Choroid plexus epithelial cell (primary cell): ENCODE data around the gene KCNQ1.
A peak's percentile ranks its signal among the peaks of the same experiment; 100 is the strongest.

Experiments
- DNase-seq: peaks from one replicate; pipeline ENCODE4 v3.0.0-alpha.2; 2010; ENCODE audit warnings: low read depth
- H3K4me3 ChIP-seq: 2 replicates; pipeline ENCODE4 v1.5.1; 2011; ENCODE audit warnings: low read depth, mild to moderate bottlenecking, control low read depth, low read length, moderate library complexity
- TF ChIP-seq, protein P1 (sequence below): conservative IDR thresholded peaks from 2 replicates; pipeline ENCODE4 v1.5.1; 2011; ENCODE audit warnings: low read depth, mild to moderate bottlenecking, control low read depth, inconsistent platforms, low read length, moderate library complexity

Gene KCNQ1

DNA sequence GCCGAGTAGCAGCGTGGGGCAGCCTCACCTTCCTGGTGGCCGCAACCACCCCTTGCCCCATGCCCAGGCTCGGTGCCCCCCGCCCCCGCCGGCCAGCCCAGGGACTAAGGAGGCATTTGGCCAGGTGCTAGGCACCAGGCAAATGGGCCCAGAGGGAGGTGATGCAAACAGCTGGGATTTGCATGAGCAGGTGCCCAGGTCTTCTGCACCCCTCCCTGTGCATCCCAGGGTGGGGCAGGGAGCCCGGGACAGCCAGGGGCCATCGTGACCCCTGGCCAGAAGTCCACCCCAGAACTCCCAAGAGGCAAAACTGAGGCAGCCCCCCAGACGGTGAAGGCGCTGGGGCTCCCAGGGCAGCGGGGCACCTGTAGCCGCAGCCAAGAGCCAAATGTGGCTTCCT lies 18.6 kb upstream of the KCNQ1 start:
- H3K4me3 ChIP-seq = no peak overlapping the region
- TF ChIP-seq, protein P1, sequence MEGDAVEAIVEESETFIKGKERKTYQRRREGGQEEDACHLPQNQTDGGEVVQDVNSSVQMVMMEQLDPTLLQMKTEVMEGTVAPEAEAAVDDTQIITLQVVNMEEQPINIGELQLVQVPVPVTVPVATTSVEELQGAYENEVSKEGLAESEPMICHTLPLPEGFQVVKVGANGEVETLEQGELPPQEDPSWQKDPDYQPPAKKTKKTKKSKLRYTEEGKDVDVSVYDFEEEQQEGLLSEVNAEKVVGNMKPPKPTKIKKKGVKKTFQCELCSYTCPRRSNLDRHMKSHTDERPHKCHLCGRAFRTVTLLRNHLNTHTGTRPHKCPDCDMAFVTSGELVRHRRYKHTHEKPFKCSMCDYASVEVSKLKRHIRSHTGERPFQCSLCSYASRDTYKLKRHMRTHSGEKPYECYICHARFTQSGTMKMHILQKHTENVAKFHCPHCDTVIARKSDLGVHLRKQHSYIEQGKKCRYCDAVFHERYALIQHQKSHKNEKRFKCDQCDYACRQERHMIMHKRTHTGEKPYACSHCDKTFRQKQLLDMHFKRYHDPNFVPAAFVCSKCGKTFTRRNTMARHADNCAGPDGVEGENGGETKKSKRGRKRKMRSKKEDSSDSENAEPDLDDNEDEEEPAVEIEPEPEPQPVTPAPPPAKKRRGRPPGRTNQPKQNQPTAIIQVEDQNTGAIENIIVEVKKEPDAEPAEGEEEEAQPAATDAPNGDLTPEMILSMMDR = no peak
- DNase-seq = no peak

GRCh38 chr11:2426826-2427521 lies 17.8 kb upstream of the KCNQ1 start:
- TF ChIP-seq, protein P1 = no peak
- no peak for DNase-seq
- H3K4me3 ChIP-seq = no peak overlapping the region

DNA sequence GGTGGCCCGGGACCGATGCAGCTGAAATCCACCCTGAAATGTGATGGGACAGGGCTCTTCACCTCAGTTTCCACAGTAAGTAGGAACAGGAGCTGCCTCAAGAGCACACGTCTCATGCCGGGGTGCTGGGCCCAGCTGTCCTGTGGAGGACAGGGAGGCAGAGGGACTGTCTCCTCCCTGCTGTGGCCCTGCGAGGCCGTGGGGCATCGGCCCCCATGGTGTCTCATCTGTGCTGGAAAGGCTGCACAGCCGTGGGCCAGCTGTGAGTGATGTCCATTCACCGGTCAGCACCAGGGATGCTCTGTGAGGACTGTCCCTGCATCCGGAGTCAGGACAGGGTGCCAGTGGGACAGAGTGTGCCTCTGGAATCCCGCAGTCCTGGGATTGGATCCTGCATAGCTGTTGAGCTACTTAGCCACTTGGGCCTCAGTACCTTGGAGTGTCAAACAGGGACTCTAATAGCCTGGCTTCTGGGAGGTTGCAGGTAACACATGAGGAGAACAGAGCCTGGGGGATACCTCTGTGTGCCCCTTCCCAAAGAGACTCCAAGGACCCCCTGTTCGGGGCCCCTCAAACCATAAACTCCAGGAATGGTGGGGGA lies 17.0 kb upstream of the KCNQ1 start:
- TF ChIP-seq, protein P1 = no peak
- no peak for DNase-seq
- H3K4me3 ChIP-seq = no peak overlapping the region

- TF ChIP-seq, protein P1 = peak; percentile 97
- H3K4me3 ChIP-seq = no peak overlapping the region
- peak; percentile 67 for DNase-seq
Measured at GRCh38 chr11:2428322-2428795, 16.4 kb upstream of the KCNQ1 start.

DNA sequence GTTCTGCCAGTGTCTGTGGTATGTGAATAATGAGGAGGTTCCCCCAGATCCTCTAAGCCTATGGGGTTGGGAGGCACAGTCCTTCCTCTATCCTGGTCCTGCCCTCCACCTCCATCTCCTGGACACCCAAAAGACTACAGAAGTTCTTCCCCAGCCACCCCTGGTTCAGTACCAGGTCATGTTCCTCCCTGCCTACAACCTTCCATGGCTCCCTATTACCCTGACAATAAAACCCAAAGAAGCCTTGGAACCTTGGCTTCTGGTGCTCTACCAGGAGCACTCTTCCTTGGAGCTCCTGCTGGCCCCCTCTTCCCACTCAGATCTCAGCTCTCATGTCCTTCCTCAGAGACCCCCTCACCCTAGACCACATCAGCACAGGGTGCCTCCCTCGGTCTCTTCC lies 13.4 kb upstream of the KCNQ1 start:
- DNase-seq = no peak
- H3K4me3 ChIP-seq = no peak overlapping the region
- TF ChIP-seq, protein P1 = no peak

DNA sequence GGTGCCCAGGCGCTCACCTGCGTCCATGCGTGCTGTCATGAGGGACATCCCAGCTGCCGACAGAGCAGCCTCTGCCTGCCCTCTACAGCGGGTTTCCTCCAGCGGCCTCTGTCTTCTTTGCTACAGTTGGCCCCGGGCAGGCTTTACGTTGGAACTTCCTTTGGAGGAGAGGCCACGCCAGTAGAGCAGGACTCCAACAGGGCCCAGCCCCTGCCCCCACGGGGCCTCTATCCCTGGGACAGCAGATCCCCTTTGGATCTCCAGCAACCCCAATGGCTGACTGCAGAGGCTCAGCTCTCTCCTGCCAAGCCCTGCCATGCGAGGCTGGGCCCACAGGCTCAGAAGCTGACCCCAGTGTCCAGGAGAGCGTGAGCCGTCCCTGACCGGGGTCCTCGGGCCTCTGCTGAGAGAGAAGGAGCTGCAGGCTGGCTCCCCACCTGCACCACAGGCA lies 12.6 kb upstream of the KCNQ1 start:
- TF ChIP-seq, protein P1 = no peak
- no peak for DNase-seq
- H3K4me3 ChIP-seq = no peak overlapping the region

DNA sequence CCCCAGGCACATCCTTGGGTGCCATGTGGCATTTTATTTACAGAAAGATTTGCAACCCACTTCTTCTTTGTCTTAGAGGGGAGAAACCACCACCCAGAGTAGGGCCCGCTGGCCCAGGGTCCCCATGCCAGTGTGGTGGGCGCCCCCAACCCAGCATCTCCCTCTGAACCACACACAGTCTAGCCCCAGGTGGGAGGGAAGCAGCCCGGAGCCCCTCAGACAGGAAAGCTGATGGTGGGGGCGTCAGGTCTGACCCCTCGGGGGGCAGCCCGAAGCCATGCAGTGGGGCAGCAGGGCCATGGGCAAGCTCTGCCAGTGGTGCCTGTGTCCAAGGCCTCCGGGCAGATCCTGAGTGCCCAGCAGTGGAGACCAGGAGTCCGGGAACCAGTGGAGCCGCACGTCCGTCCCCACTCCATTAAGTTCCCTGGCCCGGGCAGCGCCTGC lies 12.2 kb upstream of the KCNQ1 start:
- TF ChIP-seq, protein P1 = no peak
- no peak for DNase-seq
- no peak overlapping the region for H3K4me3 ChIP-seq
